NCI-H1417 (cell line): Measurements from ENCODE around the gene PARM1.
"Not testable (repeated sequence)": the region's sequence is repeated elsewhere in the genome, so short reads cannot be mapped to it uniquely, and the experiment has no call there.

ENCODE experiments used
- DNase-seq, 3 experiments: peaks; one replicate each; lab custom pipeline; 2025; lab: John Stamatoyannopoulos, UW

PARM1 gene

GRCh38 chr4:74983253-74983635 lies 50.3 kb downstream of the PARM1 start:
- no peak for DNase-seq

GRCh38 chr4:74990276-74990875 lies 57.5 kb downstream of the PARM1 start:
- no peak for DNase-seq

DNA sequence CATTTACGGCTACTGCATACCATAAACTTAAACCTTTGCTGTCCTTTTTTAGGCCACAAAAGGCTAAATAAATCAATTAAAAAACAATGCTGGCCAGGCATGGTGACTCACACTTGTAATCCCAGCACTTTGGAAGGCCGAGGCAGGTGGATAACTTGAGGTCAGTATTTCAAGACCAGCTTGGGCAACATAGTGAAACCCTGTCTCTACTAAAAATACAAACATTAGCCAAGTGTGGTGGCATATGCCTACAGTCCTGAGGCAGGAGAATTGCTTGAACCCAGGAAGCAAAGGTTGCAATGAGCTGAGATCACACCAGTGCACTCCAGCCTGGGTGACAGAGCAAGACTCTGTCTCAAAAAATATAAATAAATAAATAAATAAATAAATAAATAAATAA lies 61.5 kb downstream of the PARM1 start:
- not testable (repeated sequence) for DNase-seq

DNA sequence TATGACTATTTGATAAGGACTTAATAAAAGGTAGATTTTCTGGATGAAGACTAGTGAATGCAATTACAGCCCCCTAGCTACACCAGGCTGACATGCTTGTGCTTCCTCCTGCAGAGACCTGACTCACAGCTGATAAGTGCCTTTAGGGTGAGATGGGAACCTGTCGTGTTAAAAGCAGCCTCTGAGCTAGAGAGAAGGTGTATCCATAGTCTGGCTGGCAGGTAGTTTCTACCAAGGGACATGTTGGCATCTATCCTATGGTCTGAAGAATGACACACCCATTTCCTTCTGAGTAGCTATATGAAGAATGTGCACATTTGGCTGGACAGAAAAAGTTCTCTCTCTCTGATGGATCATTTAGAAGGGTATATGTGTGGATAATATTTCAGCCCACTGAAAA lies 64.1 kb downstream of the PARM1 start:
- no peak for DNase-seq

DNA sequence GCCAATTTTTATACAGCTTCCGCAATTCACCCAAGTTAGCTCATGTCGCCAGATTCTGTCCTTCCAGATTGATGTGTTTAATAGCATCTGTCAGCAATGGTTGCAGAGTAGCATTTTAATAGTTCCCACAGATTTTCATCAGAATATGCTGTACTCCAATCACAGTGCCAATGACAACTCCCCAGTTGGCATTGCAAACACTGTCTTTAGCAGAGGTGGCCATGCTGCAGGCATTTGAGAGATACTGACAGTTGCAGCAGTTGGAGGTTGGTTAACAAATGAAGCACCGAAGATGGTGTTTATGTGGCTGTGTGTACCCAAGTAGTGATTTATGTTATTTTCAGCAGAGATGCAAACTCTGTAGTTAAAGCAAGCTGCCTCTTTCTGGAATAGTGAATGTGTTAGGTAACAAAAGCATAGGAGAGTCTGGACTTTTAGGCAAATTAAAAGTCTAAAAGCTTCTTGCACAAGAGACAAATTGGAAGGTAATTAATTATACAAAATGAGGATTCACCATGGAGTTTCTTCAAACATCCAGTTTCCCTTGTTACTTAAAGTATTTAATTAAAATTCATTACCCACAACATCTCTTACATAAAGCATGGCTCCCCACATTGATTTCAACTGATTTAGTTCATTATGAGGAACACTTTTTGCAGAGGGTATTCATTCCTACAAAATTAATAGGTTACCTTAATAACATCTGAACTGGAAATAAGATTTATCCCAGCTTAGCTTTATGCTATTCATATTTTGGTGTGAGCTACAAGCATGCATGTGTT lies 65.2 kb downstream of the PARM1 start:
- DNase-seq = peak in 1 of 3 experiments; percentile 6

DNA sequence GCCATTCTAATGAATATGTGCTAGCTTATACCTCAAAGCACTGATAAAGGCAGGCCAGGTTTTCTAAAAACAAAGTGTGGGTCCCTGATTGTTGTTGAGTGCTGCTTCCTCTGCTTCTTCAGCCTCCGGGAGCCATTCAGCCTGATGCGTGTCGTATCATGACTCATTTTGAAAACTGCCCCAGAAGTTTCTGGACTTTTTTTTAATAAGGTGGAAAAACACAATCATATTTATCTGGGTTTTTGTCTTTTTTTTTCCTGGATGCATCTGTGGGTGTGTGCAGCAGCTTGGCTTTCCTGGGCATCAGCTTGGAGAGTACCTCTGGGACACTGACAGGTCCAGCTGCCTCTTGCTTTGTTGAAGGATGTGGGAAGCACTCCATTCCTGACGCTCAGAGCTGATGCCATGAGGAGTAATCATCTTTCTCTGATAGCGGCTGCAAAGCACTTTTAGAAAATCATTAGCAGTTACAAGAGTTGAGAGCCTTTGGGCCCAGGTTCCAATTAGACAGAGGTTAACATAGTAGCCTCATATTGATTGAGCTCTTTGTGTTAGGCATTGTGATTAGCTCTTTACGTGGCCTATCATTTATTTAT lies 66.9 kb downstream of the PARM1 start:
- DNase-seq = peak in 1 of 3 experiments; percentile 14

DNA sequence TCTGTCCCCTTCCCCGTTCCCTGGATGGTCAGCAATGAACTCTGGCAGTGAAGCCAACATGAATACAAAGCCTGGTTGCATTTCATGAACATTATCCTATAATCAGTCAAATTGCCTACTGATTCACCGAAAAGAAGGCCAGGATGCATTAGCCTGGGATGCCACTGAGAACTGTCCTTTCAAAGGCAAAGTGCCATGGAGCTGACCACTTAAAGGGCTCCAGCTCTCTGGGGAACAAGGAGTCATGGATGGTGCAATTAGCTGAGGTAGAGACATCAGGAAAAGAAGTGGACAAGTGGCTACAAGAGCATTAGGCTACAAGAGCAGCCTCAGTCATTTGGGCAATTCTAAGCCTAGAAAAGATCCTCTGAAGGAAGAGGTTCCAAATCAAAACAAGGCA lies 69.0 kb downstream of the PARM1 start:
- peak in 1 of 3 experiments; percentile 18 for DNase-seq

GRCh38 chr4:75002381-75002780 lies 69.5 kb downstream of the PARM1 start:
- no peak for DNase-seq

DNA sequence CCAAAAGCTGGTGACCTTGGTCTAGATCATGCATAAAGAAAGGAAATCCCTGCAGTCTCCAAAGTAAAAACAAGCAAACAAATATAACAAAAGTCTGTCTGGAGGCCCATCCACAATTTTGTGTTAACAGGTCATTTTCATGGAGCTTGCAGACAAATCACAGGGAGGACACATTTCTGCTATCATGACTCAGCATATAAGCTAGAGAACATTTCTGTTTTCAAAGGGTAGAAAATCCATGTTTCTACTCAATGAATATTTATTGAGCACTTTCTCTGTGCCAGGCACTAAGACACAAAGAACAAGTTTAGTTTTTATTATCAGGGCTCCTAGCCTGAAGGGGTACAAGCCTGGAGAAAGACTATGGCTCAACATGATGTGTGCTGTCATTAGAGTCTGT lies 71.1 kb downstream of the PARM1 start:
- DNase-seq = no peak

GRCh38 chr4:75004755-75005668 lies 72.1 kb downstream of the PARM1 start:
- DNase-seq = no peak

- DNase-seq = no peak
These were observed 72.8 kb downstream of the PARM1 start for GRCh38 chr4:75005727-75006126.

GRCh38 chr4:75007891-75008290 lies 75.0 kb downstream of the PARM1 start:
- no peak for DNase-seq

- DNase-seq = no peak
These were observed 76.2 kb downstream of the PARM1 start for GRCh38 chr4:75009138-75009537.

DNA sequence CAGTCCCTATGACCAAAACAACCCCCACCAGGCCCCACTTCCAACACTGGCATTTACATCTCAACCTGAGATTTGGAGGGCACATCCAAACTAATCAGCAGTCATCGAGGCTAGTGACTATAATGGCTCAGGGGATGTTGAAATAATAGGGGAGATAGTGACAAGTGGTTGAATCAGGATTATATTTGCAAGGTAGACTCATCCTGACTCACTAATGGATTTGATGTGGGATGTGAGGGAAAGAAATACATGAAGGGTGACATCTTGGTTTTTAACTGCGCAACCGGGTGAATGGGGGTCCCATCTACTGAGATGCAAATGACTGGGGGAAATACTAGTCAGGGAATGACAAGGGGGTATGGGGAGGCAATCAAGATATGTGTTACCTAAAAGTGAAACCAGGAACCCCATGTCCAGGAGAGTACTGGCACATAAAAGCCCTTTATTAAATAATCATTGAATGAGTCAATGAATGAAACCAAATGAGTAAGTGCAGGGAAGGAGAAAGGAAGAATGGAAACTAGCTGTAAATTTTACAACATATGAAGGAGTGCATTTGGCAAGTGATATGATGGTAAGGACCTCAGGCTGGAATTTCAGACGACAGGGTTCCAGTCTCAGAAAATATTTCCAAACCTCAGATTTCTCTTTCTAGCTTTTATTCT lies 78.3 kb downstream of the PARM1 start:
- no peak for DNase-seq

DNA sequence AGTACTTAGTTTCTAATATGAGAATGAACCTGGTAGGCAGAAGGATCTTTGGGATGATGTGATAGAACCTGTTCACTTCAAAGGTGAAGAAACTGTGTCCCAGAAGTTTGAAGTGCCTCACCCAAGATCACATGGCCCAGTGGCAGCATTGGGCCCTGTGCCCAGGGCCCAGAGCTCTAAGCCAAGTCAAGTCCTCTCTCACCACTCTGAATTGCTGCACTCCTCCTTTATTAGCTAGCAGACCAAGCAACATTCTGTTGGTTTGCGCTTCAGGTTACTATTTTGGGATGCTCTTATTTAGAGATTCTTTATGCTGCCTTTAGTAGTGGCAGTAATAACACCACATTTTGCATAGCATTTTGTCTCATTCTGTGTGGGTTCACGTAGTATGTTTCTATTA lies 82.7 kb downstream of the PARM1 start:
- no peak for DNase-seq

DNA sequence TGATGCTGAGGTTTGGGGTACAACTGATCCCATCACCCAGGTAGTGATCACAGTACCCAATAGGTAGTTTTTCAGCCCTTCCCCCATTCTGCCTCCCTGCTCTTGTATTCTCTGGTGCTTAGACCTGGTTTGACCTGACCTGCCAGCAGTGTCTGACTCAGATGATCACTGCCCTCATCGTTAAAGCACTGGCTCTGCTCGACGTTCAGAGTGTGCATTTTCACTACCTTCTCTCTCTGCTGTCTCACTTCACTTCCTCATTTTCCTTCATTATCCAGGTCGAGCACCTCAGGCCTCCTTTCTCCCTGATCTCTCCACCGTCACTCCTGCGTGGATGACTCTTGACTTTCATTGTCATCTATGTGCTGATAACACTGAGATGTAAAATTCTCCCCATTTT lies 83.6 kb downstream of the PARM1 start:
- DNase-seq = no peak

DNA sequence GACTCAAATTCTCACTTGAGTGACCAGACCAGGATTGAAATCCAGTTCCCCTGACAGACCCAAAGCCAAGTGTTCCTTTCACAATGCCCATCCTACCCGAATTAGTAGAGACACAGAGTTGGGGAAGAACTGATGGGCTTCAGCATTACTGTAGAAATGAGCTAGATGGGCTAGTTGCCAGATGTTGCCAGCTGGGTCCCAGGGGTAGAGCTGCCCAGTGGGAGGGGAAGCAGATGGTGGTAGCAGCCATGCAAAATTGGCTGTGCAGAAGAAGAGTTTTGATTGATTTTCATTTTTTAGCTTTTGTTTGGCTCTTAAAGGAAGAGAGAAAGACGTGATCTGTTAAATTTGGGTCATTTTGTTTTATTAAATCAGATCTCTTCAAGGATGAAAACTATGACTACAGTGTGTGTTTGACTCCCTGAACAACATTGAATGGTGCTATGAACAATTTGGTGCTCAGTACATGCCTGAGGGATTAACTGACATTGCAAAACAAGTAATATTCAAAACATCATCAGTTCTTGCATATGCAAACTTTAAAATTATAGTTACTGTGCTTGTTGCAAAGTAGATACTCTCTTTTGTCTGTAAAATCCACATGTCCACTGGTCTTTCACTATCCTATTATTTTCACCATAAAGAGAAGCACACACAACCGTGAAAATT lies 86.0 kb downstream of the PARM1 start:
- no peak for DNase-seq

DNA sequence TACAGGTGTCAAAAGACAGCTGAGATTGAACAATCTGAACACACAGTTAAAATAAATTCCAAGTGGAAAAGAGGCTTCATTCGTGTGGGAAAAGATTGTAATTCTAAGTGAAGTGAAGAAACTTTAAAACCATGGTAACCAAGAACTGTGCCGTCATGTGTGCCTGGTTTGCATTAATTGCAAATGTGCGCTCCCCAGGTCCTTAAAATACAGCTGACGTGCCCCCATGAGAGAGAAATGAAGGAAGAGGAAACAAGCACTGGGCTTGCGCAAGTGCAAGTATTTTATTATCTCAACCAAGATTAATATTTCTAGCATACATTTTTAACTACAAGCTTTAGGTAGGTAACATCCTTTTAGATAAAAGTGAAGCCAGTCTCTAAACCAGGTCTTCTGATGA lies 92.5 kb downstream of the PARM1 start:
- DNase-seq = no peak

DNA sequence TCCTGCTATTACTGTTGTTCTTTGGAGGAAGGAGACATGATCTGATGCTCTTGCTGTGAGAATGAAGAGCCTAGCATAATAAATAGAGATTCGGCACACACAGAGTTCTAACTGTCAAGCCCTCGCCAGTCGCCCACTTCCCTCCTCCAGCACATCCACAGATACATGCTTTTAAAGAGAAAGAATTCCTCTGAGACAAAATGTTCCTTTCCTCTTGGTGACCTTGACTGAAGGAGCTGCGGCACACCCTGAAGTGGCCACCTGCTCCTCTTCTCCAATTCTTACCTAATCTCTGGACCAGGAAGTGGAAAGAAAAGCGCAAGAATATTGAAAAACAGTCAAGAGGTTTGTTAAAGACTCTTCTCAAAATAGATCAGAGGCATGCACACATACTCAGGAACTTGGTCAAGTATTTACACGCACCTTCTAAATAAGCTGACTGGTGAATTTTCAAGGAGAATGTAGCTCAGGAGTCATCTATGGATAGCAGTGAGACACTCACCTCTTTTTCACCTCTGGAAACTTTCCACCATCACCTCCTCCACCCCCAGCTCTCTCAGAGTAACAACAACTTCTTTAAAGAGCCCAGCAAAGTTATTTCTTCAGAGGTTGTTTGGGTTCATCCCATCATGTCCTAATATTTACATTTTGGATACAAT lies 95.4 kb downstream of the PARM1 start:
- DNase-seq = peak in 1 of 3 experiments; percentile 16

DNA sequence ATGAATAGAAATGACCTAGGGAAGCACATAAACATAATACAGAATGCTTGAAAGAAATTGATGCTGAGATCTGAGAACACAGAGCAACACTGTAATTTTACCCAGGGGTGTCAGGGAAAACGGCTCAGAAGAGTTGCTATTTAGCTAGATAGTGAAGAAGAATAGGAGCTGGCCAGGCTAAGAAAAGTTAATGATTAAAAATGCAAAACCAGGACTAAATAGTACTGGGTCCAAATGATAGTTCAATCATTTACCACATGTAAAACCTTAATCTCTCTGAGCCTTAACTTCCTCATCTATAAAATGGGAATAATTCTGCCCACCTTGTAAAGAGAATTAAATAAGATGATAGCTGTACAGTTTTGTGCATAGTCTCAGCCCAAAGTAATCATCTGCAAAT lies 97.1 kb downstream of the PARM1 start:
- no peak for DNase-seq
